OCI-LY7 (cell line): ENCODE data around the gene FOXK1. TPM values are rescaled to one million over a fixed set of nuclear protein-coding genes. Genes with fewer than 3 reads are reported as not detected.

Experiments
- BruUV-seq: library from RNA; stranded (reverse); fragments of 400-500 nt; replicated peaks from 2 replicates; lab custom pipeline; 2021; lab: Mats Ljungman, UMichigan
- CTCF ChIA-PET: fragments of 300-600 bp; sonication (Branson Sonifier 250); formaldehyde crosslinking; loops from one replicate; lab custom pipeline; 2022; ENCODE audit warnings: antibody characterized with exemption; ENCODE audit not compliant: unreplicated experiment; lab: Charles Lee
- POLR2A ChIA-PET: fragments of 300-600 bp; sonication (Branson Sonifier 250); formaldehyde crosslinking; loops from one replicate; lab custom pipeline; 2022; ENCODE audit warnings: antibody characterized with exemption; lab: Charles Lee
- DNase-seq: peaks from one replicate; pipeline ENCODE4 v3.0.0-alpha.2; 2015; ENCODE audit warnings: low spot score
- H2AFZ ChIP-seq: fragments of 200-600 bp; sonication (generic), shearing (Covaris generic); 2 replicates; pipeline ENCODE4 v1.6.1; 2014; ENCODE audit warnings: mild to moderate bottlenecking, antibody characterized with exemption, low read length, moderate library complexity
- H3K27ac ChIP-seq: fragments of 200-600 bp; sonication (generic); 2 replicates; pipeline ENCODE4 v1.5.1; 2014; ENCODE audit warnings: mixed run types, low read depth, mild to moderate bottlenecking, moderate library complexity, low read length, inconsistent platforms; ENCODE audit not compliant: poor library complexity, severe bottlenecking
- H3K36me3 ChIP-seq: fragments of 200-600 bp; sonication (generic); 2 replicates; pipeline ENCODE4 v1.6.1; 2014; ENCODE audit warnings: mild to moderate bottlenecking, antibody characterized with exemption, low read length, moderate library complexity, mixed read lengths; ENCODE audit not compliant: insufficient read depth
- H3K4me1 ChIP-seq: fragments of 200-600 bp; sonication (generic); 2 replicates; pipeline ENCODE4 v1.5.1; 2014; ENCODE audit warnings: mild to moderate bottlenecking, low read length; ENCODE audit not compliant: insufficient read depth, poor library complexity, severe bottlenecking
- H3K4me2 ChIP-seq: fragments of 200-600 bp; sonication (generic); 2 replicates; pipeline ENCODE4 v1.6.1; 2014; ENCODE audit warnings: mild to moderate bottlenecking, low read length
- H3K4me3 ChIP-seq: fragments of 200-600 bp; sonication (generic); 2 replicates; pipeline ENCODE4 v1.5.1; 2014; ENCODE audit warnings: mild to moderate bottlenecking, low read depth, low read length; ENCODE audit not compliant: poor library complexity, severe bottlenecking
- H3K79me2 ChIP-seq: fragments of 200-600 bp; sonication (generic); 2 replicates; pipeline ENCODE4 v1.6.1; 2016; ENCODE audit warnings: low read depth, mild to moderate bottlenecking, low read length, moderate library complexity, mixed read lengths; ENCODE audit not compliant: insufficient read depth
- H3K9me2 ChIP-seq: fragments of 200-600 bp; sonication (generic); 2 replicates; pipeline ENCODE4 v1.6.1; 2016; ENCODE audit warnings: mild to moderate bottlenecking, low read length, mixed read lengths; ENCODE audit not compliant: insufficient read depth
- H3K9me3 ChIP-seq: fragments of 200-600 bp; sonication (generic); 2 replicates; pipeline ENCODE4 v1.6.1; 2014; ENCODE audit warnings: mild to moderate bottlenecking, mixed run types, low read length, mixed read lengths
- H4K20me1 ChIP-seq: fragments of 200-600 bp; sonication (generic); 2 replicates; pipeline ENCODE4 v1.6.1; 2014; ENCODE audit warnings: mild to moderate bottlenecking, antibody characterized with exemption, low read length, moderate library complexity, mixed read lengths; ENCODE audit not compliant: insufficient read depth
- EZH2phosphoT487 ChIP-seq: fragments of 200-600 bp; sonication (generic); IDR thresholded peaks from 2 replicates; pipeline ENCODE4 v1.6.1; 2018; ENCODE audit warnings: low read depth, borderline replicate concordance, mild to moderate bottlenecking, mixed run types, antibody characterized with exemption, low read length, moderate library complexity, mixed read lengths
- intact Hi-C: fragments of 100-400 bp; cut with micrococcal nuclease; formaldehyde crosslinking; loops from one replicate; pipeline ENCODE4 v1.10.0; 2022; ENCODE audit not compliant: unreplicated experiment
- total RNA-seq, 2 experiments: library from RNA; depleted of rRNA in 1 of 2; stranded (reverse); fragments of >200 nt in 1 of 2; shearing (Covaris generic) in 1 of 2; gene quantifications; 2 replicates each; pipeline ENCODE4 v1.2.3, GENCODE V29; 2014 to 2022
- TF ChIP-seq, protein P1 (sequence below): fragments of 200-600 bp; sonication (generic); conservative IDR thresholded peaks from 2 replicates; pipeline ENCODE4 v1.5.1; 2014; ENCODE audit warnings: mild to moderate bottlenecking, antibody characterized with exemption, low read length, moderate library complexity, mixed read lengths

Gene FOXK1
- total RNA-seq, 2 experiments from 2014 or later = 17.3 to 34.5 TPM

DNA sequence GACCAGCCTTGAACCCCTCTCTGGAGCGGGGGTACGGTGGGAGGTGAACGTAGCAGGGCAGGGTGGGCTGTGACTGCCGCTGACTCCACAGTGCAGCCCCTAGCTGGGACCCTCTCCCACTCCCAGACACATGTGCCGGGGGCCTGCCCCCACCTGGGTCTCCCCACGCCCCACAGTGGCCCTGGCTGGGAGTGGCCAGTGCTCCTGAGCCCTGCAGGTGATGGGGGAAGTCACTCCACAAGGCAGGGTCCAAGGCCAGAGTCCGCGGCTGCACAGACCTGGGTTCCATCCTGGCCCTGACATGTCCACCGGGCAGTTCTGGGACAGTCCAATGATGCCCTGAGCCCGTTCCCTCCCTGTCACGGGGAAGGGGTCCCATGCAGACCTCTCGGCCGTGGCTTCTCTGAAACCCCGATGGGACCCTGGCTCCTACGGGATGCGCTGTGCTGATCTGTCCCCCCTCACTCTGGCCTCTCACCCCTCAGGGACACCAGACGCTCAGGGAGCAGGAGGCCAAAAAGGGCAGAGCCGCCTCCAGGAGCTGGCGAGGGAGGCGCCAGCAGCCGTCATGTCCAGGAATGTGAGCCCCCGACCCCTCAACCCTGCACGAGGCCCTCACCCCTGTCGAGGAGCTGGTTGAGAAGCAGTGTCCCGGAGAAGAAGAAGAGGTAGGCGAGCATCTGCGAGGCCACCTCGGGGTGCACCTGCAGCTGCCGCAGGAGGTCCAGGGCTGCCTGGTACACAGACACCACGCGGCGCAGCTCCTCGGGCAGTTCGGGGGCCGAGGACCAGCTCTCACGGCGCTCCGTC, 133.7 kb downstream of the FOXK1 start:
- ChIA-PET CTCF (no interaction called here), POLR2A (no interaction called here)
- no peak for DNase-seq
- no peaks in the 10 kb centered on the region for H3K79me2 ChIP-seq
- no peaks in the 10 kb centered on the region for H3K36me3 ChIP-seq
- no peak overlapping the region for H3K4me2 ChIP-seq
- BruUV-seq = no TSS peak
- H3K27ac ChIP-seq = no peak overlapping the region
- no peak overlapping the region for H2AFZ ChIP-seq
- no peaks in the 10 kb centered on the region for H3K9me2 ChIP-seq
- intact Hi-C loops = no loop called here
- no peaks in the 10 kb centered on the region for H3K9me3 ChIP-seq
- no peak overlapping the region for H3K4me3 ChIP-seq
- TF ChIP-seq EZH2phosphoT487 = no peak
- TF ChIP-seq, protein P1, sequence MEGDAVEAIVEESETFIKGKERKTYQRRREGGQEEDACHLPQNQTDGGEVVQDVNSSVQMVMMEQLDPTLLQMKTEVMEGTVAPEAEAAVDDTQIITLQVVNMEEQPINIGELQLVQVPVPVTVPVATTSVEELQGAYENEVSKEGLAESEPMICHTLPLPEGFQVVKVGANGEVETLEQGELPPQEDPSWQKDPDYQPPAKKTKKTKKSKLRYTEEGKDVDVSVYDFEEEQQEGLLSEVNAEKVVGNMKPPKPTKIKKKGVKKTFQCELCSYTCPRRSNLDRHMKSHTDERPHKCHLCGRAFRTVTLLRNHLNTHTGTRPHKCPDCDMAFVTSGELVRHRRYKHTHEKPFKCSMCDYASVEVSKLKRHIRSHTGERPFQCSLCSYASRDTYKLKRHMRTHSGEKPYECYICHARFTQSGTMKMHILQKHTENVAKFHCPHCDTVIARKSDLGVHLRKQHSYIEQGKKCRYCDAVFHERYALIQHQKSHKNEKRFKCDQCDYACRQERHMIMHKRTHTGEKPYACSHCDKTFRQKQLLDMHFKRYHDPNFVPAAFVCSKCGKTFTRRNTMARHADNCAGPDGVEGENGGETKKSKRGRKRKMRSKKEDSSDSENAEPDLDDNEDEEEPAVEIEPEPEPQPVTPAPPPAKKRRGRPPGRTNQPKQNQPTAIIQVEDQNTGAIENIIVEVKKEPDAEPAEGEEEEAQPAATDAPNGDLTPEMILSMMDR = peak; percentile 37; the same call in 1 of the 2 replicates
- H4K20me1 ChIP-seq = no peaks in the 10 kb centered on the region
- H3K4me1 ChIP-seq = no peaks in the 10 kb centered on the region

- Histone ChIP-seq H3K79me2 (no peaks in the 10 kb centered on the region), H3K4me3 (no peak overlapping the region)
- CTCF ChIA-PET = no interaction called here
Measured at GRCh38 chr7:4816419-4817080, 134.5 kb downstream of the FOXK1 start.

More at GRCh38 chr7:4816419-4817080, 134.5 kb downstream of the FOXK1 start:
- Histone ChIP-seq H3K4me1 (no peaks in the 10 kb centered on the region), H2AFZ (no peak overlapping the region), H3K9me2 (no peaks in the 10 kb centered on the region), H3K9me3 (no peaks in the 10 kb centered on the region), H3K27ac (no peak overlapping the region), H4K20me1 (no peaks in the 10 kb centered on the region), H3K4me2 (no peak overlapping the region), H3K36me3 (no peaks in the 10 kb centered on the region)
- no peak for TF ChIP-seq EZH2phosphoT487
- TF ChIP-seq, protein P1 = no peak
- BruUV-seq = no TSS peak
- POLR2A ChIA-PET = interaction anchor here (0.6 kb wide), 1 partner anchor 178 kb away, joined by 3 read pairs; no protein-coding TSS in a partner anchor
- intact Hi-C loops = no loop called here
- no peak for DNase-seq
